Trophoblast cell (in vitro differentiated cells and primary cell): ENCODE measurements around the gene PDE4D.

Source experiments
- DNase-seq, 2 donors: peaks; one replicate each; pipeline ENCODE4 v3.0.0-alpha.2; 2016
- H2AFZ ChIP-seq: 2 replicates; pipeline ENCODE4 v1.6.1; 2013; ENCODE audit warnings: low read length, moderate library complexity, mild to moderate bottlenecking; ENCODE audit not compliant: insufficient read depth, poor library complexity
- H2AK5ac ChIP-seq: 2 replicates; pipeline ENCODE4 v1.6.1; 2013; ENCODE audit warnings: mild to moderate bottlenecking, low read length
- H2BK120ac ChIP-seq: 2 replicates; pipeline ENCODE4 v1.6.1; 2013; ENCODE audit warnings: low read length, mild to moderate bottlenecking, moderate library complexity; ENCODE audit not compliant: insufficient read depth, poor library complexity
- H2BK12ac ChIP-seq: 2 replicates; pipeline ENCODE4 v1.6.1; 2013; ENCODE audit warnings: mild to moderate bottlenecking, low read length, moderate library complexity
- H2BK5ac ChIP-seq: 2 replicates; pipeline ENCODE4 v1.6.1; 2013; ENCODE audit warnings: low read length, low read depth, moderate library complexity, mild to moderate bottlenecking; ENCODE audit not compliant: poor library complexity
- H3K14ac ChIP-seq: 2 replicates; pipeline ENCODE4 v1.6.1; 2013; ENCODE audit warnings: mild to moderate bottlenecking, low read length
- H3K18ac ChIP-seq: 2 replicates; pipeline ENCODE4 v1.6.1; 2013; ENCODE audit warnings: mild to moderate bottlenecking, low read length
- H3K23ac ChIP-seq: 2 replicates; pipeline ENCODE4 v1.6.1; 2013; ENCODE audit warnings: low read length
- H3K27ac ChIP-seq: 2 replicates; pipeline ENCODE4 v1.5.1; 2013; ENCODE audit warnings: low read depth, mild to moderate bottlenecking, inconsistent platforms, low read length, moderate library complexity
- H3K27me3 ChIP-seq: 2 replicates; pipeline ENCODE4 v1.6.1; 2013; ENCODE audit warnings: inconsistent platforms, mild to moderate bottlenecking, low read length, moderate library complexity; ENCODE audit not compliant: insufficient read depth
- H3K36me3 ChIP-seq, 2 experiments: 1 replicate in 1 of 2; 2 replicates in 1 of 2; pipeline ENCODE4 v1.6.1; 2013; ENCODE audit warnings: low read length in 2 of 2, mild to moderate bottlenecking in 2 of 2, moderate library complexity in 1 of 2; ENCODE audit not compliant: insufficient read depth in 2 of 2, control insufficient read depth in 1 of 2
- H3K4ac ChIP-seq: 2 replicates; pipeline ENCODE4 v1.6.1; 2013; ENCODE audit warnings: low read depth, mild to moderate bottlenecking, low read length, moderate library complexity
- H3K4me1 ChIP-seq, 2 experiments: 1 replicate in 1 of 2; 2 replicates in 1 of 2; pipeline ENCODE4 v1.6.1; 2013; ENCODE audit warnings: low read length in 2 of 2, mild to moderate bottlenecking in 2 of 2, moderate library complexity in 1 of 2; ENCODE audit not compliant: insufficient read depth in 2 of 2, control insufficient read depth in 1 of 2
- H3K4me2 ChIP-seq: 2 replicates; pipeline ENCODE4 v1.6.1; 2013; ENCODE audit warnings: inconsistent platforms, mild to moderate bottlenecking, low read length, moderate library complexity
- H3K4me3 ChIP-seq: 2 replicates; pipeline ENCODE4 v1.5.1; 2013; ENCODE audit warnings: mild to moderate bottlenecking, low read depth, low read length, inconsistent platforms
- H3K79me1 ChIP-seq: one replicate; pipeline ENCODE4 v1.6.1; 2013; ENCODE audit warnings: low read length
- H3K79me2 ChIP-seq: 2 replicates; pipeline ENCODE4 v1.6.1; 2013; ENCODE audit warnings: low read length, mild to moderate bottlenecking; ENCODE audit not compliant: control insufficient read depth, insufficient read depth, poor library complexity
- H3K9ac ChIP-seq: 2 replicates; pipeline ENCODE4 v1.6.1; 2013; ENCODE audit warnings: mild to moderate bottlenecking, low read length
- H3K9me3 ChIP-seq: 2 replicates; pipeline ENCODE4 v1.6.1; 2013; ENCODE audit warnings: low read depth, mild to moderate bottlenecking, control low read depth, inconsistent platforms, low read length; ENCODE audit not compliant: insufficient read depth
- H4K12ac ChIP-seq: 2 replicates; pipeline ENCODE4 v1.6.1; 2013; ENCODE audit warnings: low read depth, mild to moderate bottlenecking, low read length, moderate library complexity
- H4K8ac ChIP-seq: 2 replicates; pipeline ENCODE4 v1.6.1; 2013; ENCODE audit warnings: low read depth, mild to moderate bottlenecking, low read length, moderate library complexity
- H4K91ac ChIP-seq: one replicate; pipeline ENCODE4 v1.6.1; 2013; ENCODE audit warnings: low read depth, mild to moderate bottlenecking, low read length, moderate library complexity
- WGBS: extraction: QIAGEN DNeasy Blood & Tissue Kit; methylation state at CpG from one replicate; pipeline ENCODE4 v1.1.7; 2013; ENCODE audit warnings: missing lambda C conversion rate; ENCODE audit not compliant: insufficient read length, insufficient coverage; ENCODE audit errors: extremely low coverage; 5-methylcytosine and 5-hydroxymethylcytosine counted together

Gene PDE4D

DNA sequence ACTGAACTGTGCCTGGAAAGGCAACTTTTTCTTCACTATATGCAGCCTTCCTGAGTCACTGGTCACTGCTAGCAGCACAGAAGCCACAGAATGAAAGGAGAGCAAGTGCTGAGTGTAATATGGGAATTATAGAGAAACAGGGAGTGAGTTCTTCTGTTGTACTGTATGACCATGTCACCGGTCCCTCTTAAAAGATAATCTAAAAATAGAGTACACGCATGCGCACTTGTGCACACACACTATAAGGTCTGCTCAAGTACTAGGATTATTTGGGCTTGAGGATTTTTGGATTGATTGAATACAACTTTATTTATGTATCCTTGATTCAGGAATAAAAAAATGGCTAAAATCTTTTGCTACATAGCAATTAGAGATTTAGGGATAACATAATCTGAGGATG, 571.9 kb downstream of the PDE4D start:
- no peak overlapping the region for H2AFZ ChIP-seq
- no peak overlapping the region for H3K4me2 ChIP-seq
- H3K18ac ChIP-seq: no peak overlapping the region
- no peak overlapping the region for H3K14ac ChIP-seq
- no CpG with 5 or more reads among the region's 3 CpGs for WGBS
- H3K4ac ChIP-seq: no peak overlapping the region
- no peak overlapping the region for H2AK5ac ChIP-seq
- H3K4me3 ChIP-seq: no peak overlapping the region
- no peaks in the 10 kb centered on the region for H3K27me3 ChIP-seq
- no peak overlapping the region for H4K91ac ChIP-seq
- H3K79me1 ChIP-seq: peaks cover 3% of the 10 kb centered on the region
- H2BK120ac ChIP-seq: no peak overlapping the region
- H3K36me3 ChIP-seq: no peaks in the 10 kb centered on the region
- peaks cover 7 to 9% of the 10 kb centered on the region in 2 experiments for H3K4me1 ChIP-seq
- no peak overlapping the region for H2BK12ac ChIP-seq
- H4K8ac ChIP-seq: no peak overlapping the region
- H3K9me3 ChIP-seq: no peaks in the 10 kb centered on the region
- no peak for DNase-seq
- no peaks in the 10 kb centered on the region for H3K79me2 ChIP-seq
- H3K9ac ChIP-seq: no peak overlapping the region
- no peak overlapping the region for H3K23ac ChIP-seq
- no peak overlapping the region for H3K27ac ChIP-seq
- H2BK5ac ChIP-seq: no peak overlapping the region
- H4K12ac ChIP-seq: no peak overlapping the region

DNA sequence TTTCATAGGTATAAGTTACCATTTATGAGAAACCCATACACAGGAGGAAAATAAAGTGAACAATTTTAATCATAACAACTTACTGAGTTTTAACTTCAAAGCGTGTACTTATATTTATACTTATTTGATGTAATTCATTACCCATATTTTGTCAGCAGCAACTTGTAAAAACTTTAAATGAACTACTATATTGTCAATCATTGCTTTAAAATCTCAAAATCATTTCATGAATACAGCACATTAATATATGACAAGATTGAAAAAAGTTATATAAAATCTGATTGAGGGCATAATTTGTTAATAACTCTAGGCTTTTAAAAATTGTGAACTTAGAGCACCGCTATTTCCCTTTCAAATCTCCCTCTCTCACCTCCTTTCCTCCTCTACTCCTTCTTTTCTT, 573.1 kb downstream of the PDE4D start:
- Histone ChIP-seq H3K4ac (no peak overlapping the region), H3K23ac (no peak overlapping the region), H3K36me3 (no peaks in the 10 kb centered on the region), H4K8ac (no peak overlapping the region), H4K91ac (no peak overlapping the region), H3K27ac (no peak overlapping the region), H3K4me1 (peaks cover 8 to 10% of the 10 kb centered on the region in 2 experiments), H3K4me3 (no peak overlapping the region), H3K79me2 (no peaks in the 10 kb centered on the region), H3K9ac (no peak overlapping the region), H4K12ac (no peak overlapping the region), H2AFZ (no peak overlapping the region), H2BK120ac (no peak overlapping the region), H3K9me3 (no peaks in the 10 kb centered on the region), H2BK12ac (no peak overlapping the region), H2BK5ac (no peak overlapping the region), H2AK5ac (no peak overlapping the region), H3K4me2 (no peak overlapping the region), H3K14ac (no peak overlapping the region), H3K27me3 (no peaks in the 10 kb centered on the region), H3K18ac (no peak overlapping the region), H3K79me1 (peaks cover 3% of the 10 kb centered on the region)
- no peak for DNase-seq
- no CpG with 5 or more reads among the region's 2 CpGs for WGBS

DNA sequence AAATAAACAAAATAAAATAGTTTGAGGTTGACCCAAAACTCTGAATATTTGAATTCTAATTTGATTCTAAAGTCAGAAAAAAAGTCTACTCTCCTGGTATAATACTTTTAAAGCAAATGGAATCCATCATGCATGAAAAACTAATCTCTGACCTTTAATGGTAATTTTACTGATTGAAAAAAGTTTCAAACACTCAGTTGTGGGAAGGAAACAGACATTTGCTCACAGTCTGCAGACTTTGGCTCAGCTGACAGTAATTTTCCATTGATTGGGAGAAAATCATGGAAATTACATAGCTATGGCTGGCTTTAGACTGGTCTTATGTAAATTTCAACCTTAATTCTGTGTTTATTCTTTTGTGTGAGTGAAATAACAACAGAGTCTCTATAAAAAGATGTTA, 574.3 kb downstream of the PDE4D start:
- no peak overlapping the region for H2AFZ ChIP-seq
- no peaks in the 10 kb centered on the region for H3K9me3 ChIP-seq
- no peak overlapping the region for H3K9ac ChIP-seq
- H3K79me1 ChIP-seq: peaks cover 3% of the 10 kb centered on the region
- H2BK5ac ChIP-seq: no peak overlapping the region
- H3K23ac ChIP-seq: no peak overlapping the region
- no peak overlapping the region for H3K18ac ChIP-seq
- no peak overlapping the region for H4K91ac ChIP-seq
- no peak overlapping the region for H4K12ac ChIP-seq
- H2BK12ac ChIP-seq: no peak overlapping the region
- H3K79me2 ChIP-seq: no peaks in the 10 kb centered on the region
- no peak for DNase-seq
- no peak overlapping the region for H3K27ac ChIP-seq
- no peak overlapping the region for H3K4me2 ChIP-seq
- no peak overlapping the region for H3K4me3 ChIP-seq
- no peak overlapping the region for H2AK5ac ChIP-seq
- H3K14ac ChIP-seq: no peak overlapping the region
- no peak overlapping the region for H2BK120ac ChIP-seq
- no peaks in the 10 kb centered on the region for H3K36me3 ChIP-seq
- H4K8ac ChIP-seq: no peak overlapping the region
- peaks cover 8 to 10% of the 10 kb centered on the region in 2 experiments for H3K4me1 ChIP-seq
- no peaks in the 10 kb centered on the region for H3K27me3 ChIP-seq
- no peak overlapping the region for H3K4ac ChIP-seq

DNA sequence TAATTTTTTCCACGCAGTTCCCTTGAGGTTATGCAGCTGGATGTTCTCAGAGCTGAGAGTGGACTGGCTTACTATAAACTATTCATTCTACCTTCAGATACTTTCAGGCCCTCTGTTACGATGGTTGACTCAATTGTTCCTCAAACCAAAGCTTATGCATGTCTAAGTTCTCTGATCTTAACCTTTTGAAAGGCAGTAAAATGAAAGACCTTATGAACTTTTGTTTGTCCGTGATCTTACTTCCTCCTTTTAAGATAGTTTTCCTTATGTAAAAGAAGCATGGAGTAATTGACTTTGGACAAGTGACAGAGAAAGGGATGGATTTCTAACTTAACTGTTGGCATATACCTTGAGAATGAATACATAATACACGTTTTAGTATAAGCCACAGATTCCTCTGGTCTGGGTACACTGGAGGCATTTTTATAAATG, 575.7 kb downstream of the PDE4D start:
- peaks cover 8 to 10% of the 10 kb centered on the region in 2 experiments for H3K4me1 ChIP-seq
- no peaks in the 10 kb centered on the region for H3K36me3 ChIP-seq
- no peak overlapping the region for H4K8ac ChIP-seq
- H2BK5ac ChIP-seq: no peak overlapping the region
- H3K9ac ChIP-seq: no peak overlapping the region
- H3K4me2 ChIP-seq: no peak overlapping the region
- no peaks in the 10 kb centered on the region for H3K79me2 ChIP-seq
- H2AFZ ChIP-seq: no peak overlapping the region
- H2BK12ac ChIP-seq: no peak overlapping the region
- H3K14ac ChIP-seq: no peak overlapping the region
- no peak for DNase-seq
- no peak overlapping the region for H2AK5ac ChIP-seq
- peaks cover 3% of the 10 kb centered on the region for H3K79me1 ChIP-seq
- no CpG with 5 or more reads among the region's 4 CpGs for WGBS
- H3K4ac ChIP-seq: no peak overlapping the region
- no peak overlapping the region for H4K91ac ChIP-seq
- H2BK120ac ChIP-seq: no peak overlapping the region
- H3K9me3 ChIP-seq: no peaks in the 10 kb centered on the region
- no peak overlapping the region for H4K12ac ChIP-seq
- no peaks in the 10 kb centered on the region for H3K27me3 ChIP-seq
- H3K23ac ChIP-seq: no peak overlapping the region
- no peak overlapping the region for H3K18ac ChIP-seq
- no peak overlapping the region for H3K27ac ChIP-seq
- H3K4me3 ChIP-seq: no peak overlapping the region
